GM13976 (cell line): ENCODE results near the gene DENND6B.

Experiments
- DNase-seq: peaks from one replicate; pipeline ENCODE4 v3.0.0; 2012; ENCODE audit warnings: low spot score
- CTCF ChIP-seq: IDR thresholded peaks from 2 replicates; pipeline ENCODE4 v1.5.1; 2012; ENCODE audit warnings: borderline replicate concordance, mild to moderate bottlenecking; ENCODE audit not compliant: insufficient read depth; ENCODE audit errors: extremely low read depth, missing control alignments, control extremely low read depth
- in situ Hi-C: fragments of 300-500 bp; cut with MboI; formaldehyde crosslinking; loops from one replicate; pipeline ENCODE4 v1.12.0; 2022; ENCODE audit warnings: low sequenced_read_pairs, mixed read lengths, inconsistent platforms; ENCODE audit not compliant: unreplicated experiment

Gene DENND6B

DNA sequence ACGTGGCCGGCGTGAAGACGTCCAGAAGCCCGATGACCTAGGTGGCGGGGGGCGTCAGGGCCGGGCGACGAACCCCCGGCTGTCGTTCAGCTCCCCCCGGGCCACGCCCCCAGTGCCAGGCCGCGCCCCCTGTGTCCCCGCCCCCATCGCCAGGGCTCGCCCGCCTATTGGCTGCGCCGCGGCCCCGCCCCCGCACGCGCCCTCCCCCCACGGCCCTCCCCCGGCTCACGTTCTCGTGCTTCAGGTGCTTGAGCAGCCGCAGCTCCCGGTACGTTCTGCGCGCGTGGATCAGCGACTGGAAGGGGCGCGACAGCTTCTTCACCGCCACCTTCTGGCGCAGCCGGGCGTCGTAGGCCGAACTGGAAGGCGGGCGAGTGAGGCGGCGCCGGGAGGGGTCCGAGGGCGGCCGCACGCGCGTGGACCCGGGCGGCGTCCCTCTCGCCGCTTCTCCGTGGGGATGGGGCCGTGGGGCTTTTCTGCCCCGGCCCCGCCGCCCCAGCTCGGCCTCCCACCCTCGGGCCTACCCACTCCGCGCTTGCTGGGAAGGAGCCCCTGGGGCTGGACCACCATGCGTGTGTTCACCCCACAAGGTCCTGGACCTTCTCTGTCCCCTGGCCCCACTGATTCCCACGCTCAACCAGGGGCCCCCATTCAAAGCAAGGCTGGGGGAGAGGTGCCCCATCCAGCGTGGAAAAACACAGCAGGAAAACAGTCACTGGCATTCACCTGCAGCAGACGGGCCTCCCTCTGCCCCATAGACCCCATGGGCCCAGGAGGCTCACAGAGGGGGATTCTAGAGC lies 59.0 kb downstream of the DENND6B start:
- DNase-seq = peak; percentile 77
- in situ Hi-C loops = no loop called here

DNA sequence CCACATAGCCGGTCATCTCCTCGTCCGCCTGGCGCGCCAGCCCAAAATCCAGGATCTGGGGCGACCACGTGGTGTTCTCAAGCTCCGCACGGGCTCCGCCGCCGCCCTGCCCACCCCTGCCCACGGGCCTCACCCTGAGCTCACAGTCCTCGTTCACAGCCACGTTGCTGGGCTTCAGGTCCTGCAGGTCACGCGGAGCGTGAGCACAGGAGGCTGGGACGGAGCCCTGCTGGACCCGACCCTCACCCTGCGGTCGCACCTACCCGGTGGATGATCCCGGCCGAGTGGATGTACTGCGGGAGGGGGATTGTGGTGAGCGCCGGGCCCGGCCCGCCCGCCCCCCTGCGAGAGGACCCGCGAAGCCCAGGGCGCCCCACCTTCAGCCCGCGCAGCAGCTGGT lies 59.8 kb downstream of the DENND6B start:
- in situ Hi-C loops = no loop called here
- TF ChIP-seq CTCF = no peak

More for the DNA sequence above, 59.0 kb downstream of the DENND6B start:
- peak; percentile 31 for TF ChIP-seq CTCF

DNA sequence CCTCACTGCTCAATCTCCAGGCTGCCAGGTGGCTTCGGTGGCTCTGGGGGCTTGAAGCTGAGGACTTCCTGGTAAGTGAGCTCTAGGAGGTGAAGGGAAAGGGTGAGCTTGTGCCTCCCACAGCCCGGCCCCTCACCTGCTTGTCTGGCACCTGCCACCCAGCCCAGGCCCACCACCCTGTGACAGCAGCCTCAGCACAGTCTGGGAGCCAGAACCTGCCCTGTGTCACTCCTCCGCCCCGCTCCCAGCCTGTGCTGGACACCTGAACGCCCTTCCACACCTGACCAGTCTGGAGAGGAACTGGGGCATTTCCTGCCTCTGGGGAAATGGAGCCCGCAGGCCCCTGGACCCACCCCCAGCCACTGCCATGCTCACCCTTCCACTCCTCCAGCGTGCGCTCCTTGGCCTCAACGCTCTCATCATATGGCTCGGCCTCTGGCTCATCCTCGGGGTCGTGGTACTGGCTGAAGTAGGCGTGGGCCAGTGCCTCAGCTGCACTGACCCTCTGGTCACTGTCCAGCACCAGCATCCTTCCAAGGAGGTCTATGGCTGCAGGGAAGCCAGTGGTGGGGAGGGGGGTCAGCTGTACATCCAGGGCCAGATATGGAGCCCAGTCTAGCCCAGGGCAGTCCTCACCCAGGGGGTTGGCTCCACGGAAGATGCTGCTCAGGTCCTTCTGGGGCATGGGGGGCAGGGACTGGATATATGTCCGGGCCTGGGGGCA lies 61.7 kb downstream of the DENND6B start:
- in situ Hi-C loops = no loop called here

More for the DNA sequence above, 59.8 kb downstream of the DENND6B start:
- DNase-seq = no peak

DNA sequence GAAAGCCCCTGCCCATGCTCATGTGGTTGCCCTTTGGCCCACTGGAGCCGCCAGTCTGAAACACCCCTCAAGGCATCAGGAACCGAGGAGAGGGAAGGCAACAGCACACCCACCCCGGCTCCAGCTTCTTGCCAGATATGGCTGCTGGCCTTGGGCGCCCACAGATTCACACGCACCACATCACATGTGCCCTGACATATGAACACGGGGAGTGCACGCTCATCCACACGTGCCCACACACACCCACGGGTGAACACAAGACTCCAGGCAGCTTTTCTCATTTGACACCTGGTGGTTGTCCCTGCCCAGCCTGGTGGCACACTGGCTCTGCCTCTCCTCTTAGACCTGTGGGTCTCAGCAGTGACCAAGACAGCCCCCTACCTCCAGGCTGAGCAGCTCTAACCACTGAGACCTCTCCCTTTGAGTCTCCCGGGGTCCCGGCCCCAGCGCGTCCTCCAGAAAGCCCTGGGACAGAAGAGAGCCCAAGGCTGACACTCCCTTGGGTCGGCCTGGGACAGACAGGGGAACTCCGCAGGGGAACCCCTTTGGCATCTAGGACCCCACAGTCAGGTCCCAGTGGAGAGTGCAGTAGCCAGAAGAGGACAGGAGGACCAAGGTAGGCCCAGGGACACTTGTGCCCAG lies 62.6 kb downstream of the DENND6B start:
- in situ Hi-C loops = no loop called here
- TF ChIP-seq CTCF = no peak
- no peak for DNase-seq

More for the DNA sequence above, 61.7 kb downstream of the DENND6B start:
- no peak for TF ChIP-seq CTCF
- DNase-seq = no peak

GRCh38 chr22:50262973-50263617 lies 63.7 kb downstream of the DENND6B start:
- in situ Hi-C loops = no loop called here
- TF ChIP-seq CTCF = no peak
- DNase-seq = no peak

GRCh38 chr22:50262460-50262911 lies 64.3 kb downstream of the DENND6B start:
- DNase-seq = no peak
- in situ Hi-C loops = no loop called here
- TF ChIP-seq CTCF = no peak
